Caco-2 (cell line): ENCODE results near the gene ABCA5. TPM values are rescaled to one million over a fixed set of nuclear protein-coding genes. Genes with fewer than 3 reads are reported as not detected.

ENCODE experiments used
- BruUV-seq: library from RNA; stranded (reverse); fragments of 400-500 nt; replicated peaks from 2 replicates; lab custom pipeline; 2021; lab: Mats Ljungman, UMichigan
- CTCF ChIA-PET: fragments of 300-600 bp; sonication (Branson Sonifier 250); formaldehyde crosslinking; loops from one replicate; lab custom pipeline; 2022; ENCODE audit warnings: antibody characterized with exemption; lab: Charles Lee
- POLR2A ChIA-PET: fragments of 300-600 bp; sonication (Branson Sonifier 250); formaldehyde crosslinking; loops from one replicate; lab custom pipeline; 2022; ENCODE audit warnings: antibody characterized with exemption; lab: Charles Lee
- DNase-seq, 2 experiments: peaks; one replicate each; pipeline versions ENCODE4 v3.0.0 to v3.0.0-alpha.2; 2020 to 2022
- H3K27me3 ChIP-seq: replicated peaks from 2 replicates; pipeline ENCODE4 v1.6.0; 2011; ENCODE audit warnings: low read length; ENCODE audit not compliant: control insufficient read depth, insufficient read depth
- H3K36me3 ChIP-seq: 2 replicates; pipeline ENCODE4 v1.5.1; 2011; ENCODE audit warnings: low read length; ENCODE audit not compliant: control insufficient read depth, insufficient read depth
- H3K4me1 ChIP-seq: fragments of 250-450 bp; sonication (Bioruptor Pico); 2 replicates; pipeline ENCODE4 v1.5.1; 2020; ENCODE audit warnings: mild to moderate bottlenecking
- H3K4me3 ChIP-seq: 2 replicates; pipeline ENCODE4 v1.5.1; 2011; ENCODE audit warnings: low read depth, mild to moderate bottlenecking, control low read depth, low read length
- H3K9me3 ChIP-seq: fragments of 250-450 bp; sonication (Bioruptor Pico); 2 replicates; pipeline ENCODE4 v1.5.1; 2020; ENCODE audit warnings: mild to moderate bottlenecking, moderate library complexity
- H3K27ac Mint-ChIP-seq: one replicate; pipeline ENCODE4 v1.8.0; 2022; ENCODE audit warnings: mixed read lengths; ENCODE audit not compliant: unreplicated experiment
- H3K27me3 Mint-ChIP-seq: one replicate; pipeline ENCODE4 v1.8.0; 2022; ENCODE audit warnings: mixed read lengths; ENCODE audit not compliant: insufficient read depth, unreplicated experiment
- H3K36me3 Mint-ChIP-seq: one replicate; pipeline ENCODE4 v1.8.0; 2022; ENCODE audit warnings: mild to moderate bottlenecking, mixed read lengths; ENCODE audit not compliant: insufficient read depth, unreplicated experiment
- H3K4me1 Mint-ChIP-seq: one replicate; pipeline ENCODE4 v1.8.0; 2022; ENCODE audit warnings: low read depth, mixed read lengths; ENCODE audit not compliant: unreplicated experiment
- H3K4me3 Mint-ChIP-seq: one replicate; pipeline ENCODE4 v1.8.0; 2022; ENCODE audit warnings: mild to moderate bottlenecking, moderate library complexity, mixed read lengths; ENCODE audit not compliant: unreplicated experiment
- H3K9me3 Mint-ChIP-seq: one replicate; pipeline ENCODE4 v1.8.0; 2022; ENCODE audit warnings: mixed read lengths; ENCODE audit not compliant: unreplicated experiment
- intact Hi-C: fragments of 100-400 bp; cut with micrococcal nuclease; formaldehyde crosslinking; loops from one replicate; pipeline ENCODE4 v1.10.0; 2022; ENCODE audit not compliant: unreplicated experiment
- total RNA-seq: library from RNA; stranded (reverse); gene quantifications from 2 replicates; pipeline ENCODE4 v1.2.3, GENCODE V29; 2022
- TF ChIP-seq, protein P1 (sequence below), 2 experiments: fragments of 200-600 bp in 1 of 2; IDR thresholded peaks; 1 replicate in 1 of 2; 2 replicates in 1 of 2; pipeline versions ENCODE4 v1.5.1 to v1.8.0; 2011 to 2022; ENCODE audit warnings: antibody characterized with exemption in 1 of 2, control low read depth in 1 of 2, inconsistent platforms in 1 of 2, low read depth in 1 of 2, low read length in 1 of 2, mild to moderate bottlenecking in 1 of 2, moderate library complexity in 1 of 2; ENCODE audit not compliant: insufficient read depth in 1 of 2, severe bottlenecking in 1 of 2, unreplicated experiment in 1 of 2

Gene ABCA5
- total RNA-seq, 1 experiment from 2014 or later: 11.0 TPM

DNA sequence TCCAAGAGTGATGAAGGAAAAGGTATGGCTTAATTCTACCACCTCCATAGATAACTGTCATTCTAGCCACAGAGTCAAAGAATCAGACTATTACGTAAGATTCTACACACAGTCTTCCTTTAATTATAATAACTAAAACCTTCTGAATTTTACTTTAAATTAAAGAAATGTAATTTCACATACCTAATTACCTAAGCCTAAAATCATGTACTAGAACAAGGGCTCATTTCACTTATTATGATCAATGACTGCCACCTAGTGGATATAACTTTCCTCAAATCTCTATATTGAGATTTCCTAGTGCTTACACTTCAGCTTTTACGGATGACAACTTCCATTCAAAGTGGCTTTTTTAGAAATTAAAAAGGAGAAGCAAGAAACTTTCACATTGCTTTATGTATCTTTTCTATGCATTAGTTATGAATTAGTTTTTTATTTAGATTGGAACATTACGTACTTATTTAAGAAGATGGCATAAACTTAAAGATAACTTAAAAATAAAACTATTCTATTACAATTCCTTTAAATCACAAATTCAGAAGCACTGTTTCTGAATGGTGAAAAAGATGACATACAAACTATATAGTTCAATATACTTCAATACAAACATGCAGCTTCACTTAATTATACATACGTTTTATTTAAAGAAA is 80.1 kb downstream of the ABCA5 start:
- Mint-ChIP-seq H3K27me3 (no peaks in the 10 kb centered on the region), H3K9me3 (no peaks in the 10 kb centered on the region), H3K36me3 (no peaks in the 10 kb centered on the region), H3K4me1 (peaks cover 7% of the 10 kb centered on the region), H3K4me3 (no peak overlapping the region), H3K27ac (no peak overlapping the region)
- ChIA-PET CTCF (interaction anchor here (0.6 to 1.5 kb wide), 5 partner anchors 189 to 959 kb away, joined by 3 to 5 read pairs (median 3); no protein-coding TSS in a partner anchor), POLR2A (no interaction called here)
- intact Hi-C loops: loop anchor here (1.0 to 5.0 kb wide), 2 partner anchors 470 to 780 kb away; no protein-coding TSS in a partner anchor
- no TSS peak for BruUV-seq
- peak in 1 of 2 experiments; percentile 36 for DNase-seq
- Histone ChIP-seq H3K4me3 (no peak overlapping the region), H3K4me1 (no peaks in the 10 kb centered on the region), H3K9me3 (no peaks in the 10 kb centered on the region), H3K36me3 (no peaks in the 10 kb centered on the region), H3K27me3 (no peaks in the 10 kb centered on the region)
- TF ChIP-seq, protein P1, sequence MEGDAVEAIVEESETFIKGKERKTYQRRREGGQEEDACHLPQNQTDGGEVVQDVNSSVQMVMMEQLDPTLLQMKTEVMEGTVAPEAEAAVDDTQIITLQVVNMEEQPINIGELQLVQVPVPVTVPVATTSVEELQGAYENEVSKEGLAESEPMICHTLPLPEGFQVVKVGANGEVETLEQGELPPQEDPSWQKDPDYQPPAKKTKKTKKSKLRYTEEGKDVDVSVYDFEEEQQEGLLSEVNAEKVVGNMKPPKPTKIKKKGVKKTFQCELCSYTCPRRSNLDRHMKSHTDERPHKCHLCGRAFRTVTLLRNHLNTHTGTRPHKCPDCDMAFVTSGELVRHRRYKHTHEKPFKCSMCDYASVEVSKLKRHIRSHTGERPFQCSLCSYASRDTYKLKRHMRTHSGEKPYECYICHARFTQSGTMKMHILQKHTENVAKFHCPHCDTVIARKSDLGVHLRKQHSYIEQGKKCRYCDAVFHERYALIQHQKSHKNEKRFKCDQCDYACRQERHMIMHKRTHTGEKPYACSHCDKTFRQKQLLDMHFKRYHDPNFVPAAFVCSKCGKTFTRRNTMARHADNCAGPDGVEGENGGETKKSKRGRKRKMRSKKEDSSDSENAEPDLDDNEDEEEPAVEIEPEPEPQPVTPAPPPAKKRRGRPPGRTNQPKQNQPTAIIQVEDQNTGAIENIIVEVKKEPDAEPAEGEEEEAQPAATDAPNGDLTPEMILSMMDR (IDR thresholded peaks at IDR 0.05; ENCODE audit: insufficient read depth in 1 of 2, low read depth in 1 of 2, low read length in 1 of 2, severe bottlenecking in 1 of 2, unreplicated experiment in 1 of 2): peak; percentile 40 to 56

DNA sequence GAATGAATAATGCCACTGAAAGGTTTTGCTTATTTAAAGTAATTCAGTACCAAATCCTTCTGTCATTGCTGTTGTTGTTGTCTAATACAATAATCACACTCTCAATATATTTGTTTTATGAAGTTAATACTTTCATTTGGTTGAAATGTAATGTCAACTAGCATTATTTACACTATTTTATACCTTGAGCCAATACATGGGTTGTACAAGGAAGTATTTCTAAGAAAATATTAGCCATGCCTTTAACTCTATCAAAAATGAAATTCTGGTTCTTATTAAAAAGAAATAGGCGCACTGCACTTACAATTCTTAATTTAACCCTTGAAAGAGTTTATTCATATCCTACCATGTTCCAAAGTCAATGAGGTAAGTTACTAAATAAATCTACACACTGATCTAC is 80.7 kb downstream of the ABCA5 start:
- Mint-ChIP-seq H3K4me1 (peaks cover 7% of the 10 kb centered on the region), H3K4me3 (no peak overlapping the region), H3K27me3 (no peaks in the 10 kb centered on the region), H3K36me3 (no peaks in the 10 kb centered on the region), H3K9me3 (no peaks in the 10 kb centered on the region), H3K27ac (no peak overlapping the region)
- no TSS peak for BruUV-seq
- no peaks in the 10 kb centered on the region for H3K4me1 ChIP-seq
- DNase-seq: no peak
- intact Hi-C loops: loop anchor here (1.0 to 5.0 kb wide), 2 partner anchors 469 to 779 kb away; no protein-coding TSS in a partner anchor
- no peaks in the 10 kb centered on the region for H3K9me3 ChIP-seq
- H3K36me3 ChIP-seq: no peaks in the 10 kb centered on the region
- TF ChIP-seq, protein P1 (IDR thresholded peaks at IDR 0.05; ENCODE audit: insufficient read depth in 1 of 2, low read depth in 1 of 2, low read length in 1 of 2, severe bottlenecking in 1 of 2, unreplicated experiment in 1 of 2): no peak
- POLR2A ChIA-PET: no interaction called here
- no peaks in the 10 kb centered on the region for H3K27me3 ChIP-seq
- CTCF ChIA-PET: interaction anchor here (1.4 to 1.5 kb wide), 2 partner anchors 472 to 475 kb away, joined by 4 to 5 read pairs; no protein-coding TSS in a partner anchor
- no peak overlapping the region for H3K4me3 ChIP-seq

DNA sequence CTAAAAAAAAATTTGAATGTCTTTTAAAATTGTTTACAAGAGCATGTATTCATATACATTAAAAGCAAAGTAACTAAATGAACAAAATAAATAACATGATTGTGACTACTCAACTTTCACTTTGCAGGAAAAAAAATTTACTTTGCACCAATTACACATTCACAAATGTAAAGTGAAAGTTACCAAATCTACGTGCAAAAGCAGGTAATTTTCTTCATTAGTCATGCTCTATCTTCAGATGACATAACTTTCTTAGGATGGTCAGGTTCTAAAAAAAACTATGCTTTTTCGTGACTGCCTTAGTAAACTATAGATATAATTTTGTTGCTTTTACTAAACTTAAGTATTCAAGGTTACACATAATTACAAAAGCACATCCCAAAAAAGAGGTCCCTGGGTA is 81.3 kb downstream of the ABCA5 start:
- no TSS peak for BruUV-seq
- Histone ChIP-seq H3K4me3 (no peak overlapping the region), H3K27me3 (no peaks in the 10 kb centered on the region), H3K4me1 (no peaks in the 10 kb centered on the region), H3K9me3 (no peaks in the 10 kb centered on the region), H3K36me3 (no peaks in the 10 kb centered on the region)
- H3K4me1 Mint-ChIP-seq: peaks cover 3% of the 10 kb centered on the region
- no peaks in the 10 kb centered on the region for H3K9me3 Mint-ChIP-seq
- no peak for DNase-seq
- POLR2A ChIA-PET: no interaction called here
- no peaks in the 10 kb centered on the region for H3K36me3 Mint-ChIP-seq
- TF ChIP-seq, protein P1 (IDR thresholded peaks at IDR 0.05; ENCODE audit: insufficient read depth in 1 of 2, low read depth in 1 of 2, low read length in 1 of 2, severe bottlenecking in 1 of 2, unreplicated experiment in 1 of 2): no peak
- intact Hi-C loops: loop anchor here (1.0 to 5.0 kb wide), 2 partner anchors 468 to 778 kb away; no protein-coding TSS in a partner anchor
- H3K27me3 Mint-ChIP-seq: no peaks in the 10 kb centered on the region
- no peak overlapping the region for H3K27ac Mint-ChIP-seq
- CTCF ChIA-PET: interaction anchor here (1.5 kb wide), 1 partner anchor 474 kb away, joined by 5 read pairs; no protein-coding TSS in a partner anchor
- H3K4me3 Mint-ChIP-seq: no peak overlapping the region
